GM18507 (cell line): ENCODE data around the gene TKT.
A peak's percentile ranks its signal among the peaks of the same experiment; 100 is the strongest.

ENCODE experiments used
- DNase-seq: peaks from one replicate; pipeline ENCODE4 v3.0.0; 2011; ENCODE audit warnings: low read depth; ENCODE audit not compliant: insufficient read length; ENCODE audit errors: extremely low spot score
- FAIRE-seq: peaks from 2 replicates; lab custom pipeline; 2011; peaks lifted over from hg19 to GRCh38; lab: Jason Lieb, UNC

Gene TKT

GRCh38 chr3:53188720-53189119, 67.1 kb downstream of the TKT start:
- FAIRE-seq (no peak), DNase-seq (no peak)

GRCh38 chr3:53188136-53188685, 67.6 kb downstream of the TKT start:
- no peak for FAIRE-seq
- no peak for DNase-seq

GRCh38 chr3:53187430-53187829, 68.4 kb downstream of the TKT start:
- DNase-seq: no peak
- FAIRE-seq: no peak

DNA sequence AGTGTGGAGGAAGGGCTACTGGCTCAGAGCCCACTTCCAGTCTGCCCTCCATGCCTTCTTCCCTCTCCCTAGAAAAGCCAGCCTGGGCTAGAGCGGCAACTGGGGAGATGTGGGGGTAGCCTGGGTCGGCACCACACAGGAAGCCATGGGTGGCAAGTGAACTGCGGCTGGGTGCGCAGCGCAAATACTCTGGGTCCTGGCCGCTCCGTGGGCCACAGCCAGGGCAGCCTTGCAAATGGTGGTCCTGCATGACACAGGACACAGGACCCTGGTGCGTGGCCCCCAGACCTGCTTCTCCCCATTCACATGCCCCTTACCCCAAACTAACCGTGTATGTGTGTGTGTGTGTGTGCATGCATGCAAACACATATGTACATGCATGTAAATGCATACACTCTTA, 69.1 kb downstream of the TKT start:
- DNase-seq (no peak), FAIRE-seq (no peak)

DNA sequence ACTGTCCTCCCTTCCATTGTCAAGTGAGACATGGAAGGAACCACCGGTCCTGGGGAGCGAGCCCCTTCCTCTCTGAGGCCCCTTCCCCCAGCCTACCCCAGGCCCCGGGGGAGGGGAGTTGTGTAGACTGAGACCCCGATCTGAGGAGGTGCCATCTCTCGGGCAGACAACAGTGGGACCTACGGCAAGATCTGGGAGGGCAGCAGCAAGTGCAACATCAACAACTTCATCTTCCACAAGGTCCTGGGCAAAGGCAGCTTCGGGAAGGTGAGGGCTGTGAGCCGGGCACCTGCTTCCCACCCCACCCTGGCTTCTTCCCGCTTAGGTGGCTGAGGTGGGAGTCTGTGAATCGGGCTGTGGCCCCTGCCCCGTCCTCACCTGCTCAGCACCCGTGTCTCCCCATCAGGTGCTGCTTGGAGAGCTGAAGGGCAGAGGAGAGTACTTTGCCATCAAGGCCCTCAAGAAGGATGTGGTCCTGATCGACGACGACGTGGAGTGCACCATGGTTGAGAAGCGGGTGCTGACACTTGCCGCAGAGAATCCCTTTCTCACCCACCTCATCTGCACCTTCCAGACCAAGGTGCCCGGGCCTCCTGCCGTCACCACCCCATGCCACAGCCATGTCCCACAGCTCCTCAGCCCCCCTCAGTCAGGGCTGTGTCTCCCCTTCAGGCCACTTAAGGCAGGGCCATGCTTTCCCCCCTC, 69.9 kb downstream of the TKT start:
- FAIRE-seq: no peak
- no peak for DNase-seq

GRCh38 chr3:53184701-53185100, 71.1 kb downstream of the TKT start:
- FAIRE-seq (no peak), DNase-seq (no peak)

DNA sequence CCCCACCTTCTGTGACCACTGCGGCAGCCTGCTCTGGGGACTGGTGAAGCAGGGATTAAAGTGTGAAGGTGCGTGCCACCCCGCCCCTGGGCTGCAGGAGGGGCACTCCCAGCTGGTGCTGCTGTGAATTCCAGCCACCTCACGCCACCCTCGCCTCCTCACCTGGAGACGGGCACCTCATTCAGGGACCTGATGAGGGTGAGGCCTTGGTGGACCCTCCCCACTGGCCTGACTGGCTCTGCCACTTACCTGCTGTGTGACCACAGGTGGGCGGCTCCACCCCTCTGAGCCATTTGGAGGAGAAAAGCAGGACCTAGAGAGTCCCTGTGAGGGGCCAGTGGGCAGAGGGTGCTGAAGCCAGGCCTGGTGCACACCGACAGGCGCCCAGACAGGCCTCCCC, 72.3 kb downstream of the TKT start:
- no peak for DNase-seq
- FAIRE-seq: no peak

DNA sequence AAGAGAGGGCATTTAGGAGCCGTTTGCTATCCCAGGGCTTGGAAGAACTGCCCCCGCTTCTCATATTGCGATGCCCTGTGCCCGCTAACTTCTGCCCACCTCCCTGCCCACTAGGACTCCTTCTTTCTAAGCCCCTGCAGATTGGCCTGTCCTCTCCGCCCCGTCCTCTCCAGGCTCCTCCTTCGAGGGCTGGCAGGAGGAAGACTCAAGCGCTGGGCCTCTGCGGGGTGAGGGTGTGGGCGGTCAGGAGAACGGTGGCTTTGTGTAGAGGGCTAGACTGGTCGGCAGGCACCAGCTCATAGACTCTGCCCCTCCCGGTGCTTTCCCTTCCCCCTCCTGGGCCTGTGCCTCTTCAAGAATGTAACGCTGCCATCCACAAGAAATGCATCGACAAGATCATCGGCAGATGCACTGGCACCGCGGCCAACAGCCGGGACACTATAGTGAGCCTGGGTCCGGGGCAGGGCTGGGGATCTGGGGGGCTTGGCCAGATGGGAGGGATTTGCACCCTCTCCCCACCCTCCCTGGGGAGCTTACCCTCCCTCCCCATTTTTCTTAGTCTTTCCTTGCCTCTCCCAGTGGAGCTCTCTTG, 73.0 kb downstream of the TKT start:
- FAIRE-seq: no peak
- DNase-seq: no peak

- DNase-seq: no peak
- no peak for FAIRE-seq
Observed at GRCh38 chr3:53181528-53181927, 74.3 kb downstream of the TKT start.

GRCh38 chr3:53181024-53181371, 74.8 kb downstream of the TKT start:
- no peak for DNase-seq
- no peak for FAIRE-seq

- DNase-seq: no peak
- FAIRE-seq: peak; percentile 96
Observed at GRCh38 chr3:53180305-53181023, 75.4 kb downstream of the TKT start.

DNA sequence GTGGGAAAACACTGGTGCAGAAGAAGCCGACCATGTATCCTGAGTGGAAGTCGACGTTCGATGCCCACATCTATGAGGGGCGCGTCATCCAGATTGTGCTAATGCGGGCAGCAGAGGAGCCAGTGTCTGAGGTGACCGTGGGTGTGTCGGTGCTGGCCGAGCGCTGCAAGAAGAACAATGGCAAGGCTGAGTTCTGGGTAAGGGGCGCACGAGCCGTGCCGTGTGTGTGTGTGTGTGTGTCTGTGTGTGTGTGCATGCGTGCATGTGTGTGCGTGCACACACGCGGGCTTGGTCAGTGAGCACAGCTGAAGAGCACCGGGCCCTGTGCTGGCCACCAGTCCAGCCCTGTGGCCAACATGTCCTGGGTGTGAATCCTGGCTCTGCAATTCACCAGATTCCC, 76.2 kb downstream of the TKT start:
- DNase-seq (no peak), FAIRE-seq (no peak)

DNA sequence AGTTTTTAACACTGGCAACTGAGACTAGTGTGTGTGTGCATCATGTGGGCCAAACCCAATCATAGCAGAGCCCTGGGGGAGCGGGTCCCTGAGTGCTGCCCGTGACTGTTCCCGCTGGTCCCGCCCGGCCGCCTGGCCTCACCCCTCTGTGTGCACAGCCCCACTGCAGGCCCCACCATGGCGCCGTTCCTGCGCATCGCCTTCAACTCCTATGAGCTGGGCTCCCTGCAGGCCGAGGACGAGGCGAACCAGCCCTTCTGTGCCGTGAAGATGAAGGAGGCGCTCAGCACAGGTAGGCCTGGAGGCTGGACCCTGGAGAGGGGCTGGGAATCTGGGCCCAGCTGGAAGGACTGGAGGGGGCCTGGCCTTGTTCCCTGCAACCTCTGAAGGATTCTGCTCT, 77.6 kb downstream of the TKT start:
- DNase-seq: no peak
- no peak for FAIRE-seq

GRCh38 chr3:53175613-53176540, 79.9 kb downstream of the TKT start:
- no peak for FAIRE-seq
- no peak for DNase-seq
